ENCODE results near the gene MYL11. TPM values are rescaled to one million over a fixed set of nuclear protein-coding genes. Genes with fewer than 3 reads are reported as not detected.
"Not testable (repeated sequence)": the region's sequence is repeated elsewhere in the genome, so short reads cannot be mapped to it uniquely, and the experiment has no call there.

The MYL11 gene
- 9.2 TPM for total RNA-seq

- no peak for DNase-seq (ENCODE audit: low read depth in 2 of 3, low spot score in 2 of 3)
Observed at GRCh38 chr16:30374538-30374937, at the start of gene MYL11. Gene MYL11, plus strand, starts transcription at chr16:30374802. Its CDS starts 56 bp downstream, at chr16:30374858.

- peak; percentile 50 to 80 (median 71) for DNase-seq (ENCODE audit: low read depth in 2 of 3, low spot score in 2 of 3)
Observed at GRCh38 chr16:30334473-30334989, 40.1 kb upstream of the MYL11 start.

GRCh38 chr16:30335028-30335597 lies 39.5 kb upstream of the MYL11 start:
- peak; percentile 57 to 81 (median 72) for DNase-seq (ENCODE audit: low read depth in 2 of 3, low spot score in 2 of 3)

- no peak for DNase-seq (ENCODE audit: low read depth in 2 of 3, low spot score in 2 of 3)
Observed at GRCh38 chr16:30335598-30336474, 38.8 kb upstream of the MYL11 start.

- not testable (repeated sequence) for DNase-seq (ENCODE audit: low read depth in 2 of 3, low spot score in 2 of 3)
Observed at GRCh38 chr16:30337964-30338357, 36.6 kb upstream of the MYL11 start.

GRCh38 chr16:30338715-30339114 lies 35.9 kb upstream of the MYL11 start:
- DNase-seq (ENCODE audit: low read depth in 2 of 3, low spot score in 2 of 3), result not testable (repeated sequence)

GRCh38 chr16:30340621-30341020 lies 34.0 kb upstream of the MYL11 start:
- DNase-seq (ENCODE audit: low read depth in 2 of 3, low spot score in 2 of 3), result no peak

GRCh38 chr16:30341971-30342370 lies 32.6 kb upstream of the MYL11 start:
- not testable (repeated sequence) for DNase-seq (ENCODE audit: low read depth in 2 of 3, low spot score in 2 of 3)

- DNase-seq (ENCODE audit: low read depth in 2 of 3, low spot score in 2 of 3), result no peak
Observed at GRCh38 chr16:30342751-30343490, 31.7 kb upstream of the MYL11 start.

GRCh38 chr16:30343491-30343820 lies 31.1 kb upstream of the MYL11 start:
- not testable (repeated sequence) for DNase-seq (ENCODE audit: low read depth in 2 of 3, low spot score in 2 of 3)

- DNase-seq (ENCODE audit: low read depth in 2 of 3, low spot score in 2 of 3), result no peak
Observed at GRCh38 chr16:30346286-30346685, 28.3 kb upstream of the MYL11 start.

- DNase-seq (ENCODE audit: low read depth in 2 of 3, low spot score in 2 of 3), result no peak
Observed at GRCh38 chr16:30348113-30348512, 26.5 kb upstream of the MYL11 start.

GRCh38 chr16:30348929-30349328 lies 25.7 kb upstream of the MYL11 start:
- no peak for DNase-seq (ENCODE audit: low read depth in 2 of 3, low spot score in 2 of 3)

- peak in 1 of 3 donors; percentile 53 for DNase-seq (ENCODE audit: low read depth in 2 of 3, low spot score in 2 of 3)
Observed at GRCh38 chr16:30349675-30350074, 24.9 kb upstream of the MYL11 start.

GRCh38 chr16:30350134-30350871 lies 24.3 kb upstream of the MYL11 start:
- no peak for DNase-seq (ENCODE audit: low read depth in 2 of 3, low spot score in 2 of 3)

- no peak for DNase-seq (ENCODE audit: low read depth in 2 of 3, low spot score in 2 of 3)
Observed at GRCh38 chr16:30351001-30351441, 23.6 kb upstream of the MYL11 start.

- no peak for DNase-seq (ENCODE audit: low read depth in 2 of 3, low spot score in 2 of 3)
Observed at GRCh38 chr16:30351586-30352419, 22.8 kb upstream of the MYL11 start.

GRCh38 chr16:30352488-30353401 lies 21.9 kb upstream of the MYL11 start:
- DNase-seq (ENCODE audit: low read depth in 2 of 3, low spot score in 2 of 3), result no peak
